Keratinocyte (primary cell): ENCODE measurements around the gene DELE1. TPM values are rescaled to one million over a fixed set of nuclear protein-coding genes. Genes with fewer than 3 reads are reported as not detected.

ENCODE experiments used
- DNase-seq: peaks from one replicate; pipeline ENCODE4 v3.0.0-alpha.2; 2011; ENCODE audit warnings: low read depth, missing footprints, low spot score
- FAIRE-seq: peaks from 2 replicates; lab custom pipeline; 2011; peaks lifted over from hg19 to GRCh38; lab: Jason Lieb, UNC
- H2AFZ ChIP-seq: 2 replicates; pipeline ENCODE4 v1.6.0; 2012; ENCODE audit warnings: low read length, control low read depth, inconsistent platforms; ENCODE audit not compliant: control insufficient read depth
- H3K27ac ChIP-seq: 2 replicates; pipeline ENCODE4 v1.5.1; 2011; ENCODE audit warnings: low read length; ENCODE audit not compliant: control insufficient read depth, insufficient read depth
- H3K27me3 ChIP-seq: 3 replicates; pipeline ENCODE4 v1.6.0; 2011; ENCODE audit warnings: low read length; ENCODE audit not compliant: control insufficient read depth, insufficient read depth; ENCODE audit errors: extremely low read depth
- H3K36me3 ChIP-seq, 2 experiments: 2 replicates in 1 of 2; 3 replicates in 1 of 2; pipeline ENCODE4 v1.5.1; 2011; ENCODE audit warnings: low read length in 2 of 2, mild to moderate bottlenecking in 1 of 2; ENCODE audit not compliant: control insufficient read depth in 2 of 2, insufficient read depth in 2 of 2; ENCODE audit errors: extremely low read depth in 1 of 2
- H3K4me1 ChIP-seq: 3 replicates; pipeline ENCODE4 v1.5.1; 2011; ENCODE audit warnings: low read length; ENCODE audit not compliant: control insufficient read depth, insufficient read depth; ENCODE audit errors: extremely low read depth
- H3K4me2 ChIP-seq: 3 replicates; pipeline ENCODE4 v1.6.0; 2011; ENCODE audit warnings: low read depth, low read length; ENCODE audit not compliant: control insufficient read depth, insufficient read depth; ENCODE audit errors: extremely low read depth
- H3K4me3 ChIP-seq, 3 experiments: fragments of 200-600 bp in 1 of 3; sonication (generic) in 1 of 3; 2 replicates in 2 of 3; 3 replicates in 1 of 3; pipeline ENCODE4 v1.5.1; 2011 to 2016; ENCODE audit warnings: low read length in 3 of 3, mild to moderate bottlenecking in 3 of 3, control low read depth in 2 of 3, inconsistent platforms in 1 of 3, low read depth in 1 of 3, mixed read lengths in 1 of 3, mixed run types in 1 of 3, moderate library complexity in 1 of 3; ENCODE audit not compliant: control insufficient read depth in 2 of 3, insufficient read depth in 2 of 3; ENCODE audit errors: extremely low read depth in 1 of 3
- H3K79me2 ChIP-seq: 2 replicates; pipeline ENCODE4 v1.6.0; 2012; ENCODE audit warnings: low read length; ENCODE audit not compliant: control insufficient read depth, insufficient read depth
- H3K9ac ChIP-seq: 3 replicates; pipeline ENCODE4 v1.6.0; 2011; ENCODE audit warnings: low read length; ENCODE audit not compliant: control insufficient read depth, insufficient read depth; ENCODE audit errors: extremely low read depth
- H3K9me1 ChIP-seq: 3 replicates; pipeline ENCODE4 v1.6.0; 2011; ENCODE audit warnings: low read length; ENCODE audit not compliant: control insufficient read depth, insufficient read depth; ENCODE audit errors: extremely low read depth
- H3K9me3 ChIP-seq: 2 replicates; pipeline ENCODE4 v1.5.1; 2012; ENCODE audit warnings: low read depth, low read length; ENCODE audit not compliant: control insufficient read depth
- H4K20me1 ChIP-seq: 3 replicates; pipeline ENCODE4 v1.6.0; 2011; ENCODE audit warnings: low read length; ENCODE audit not compliant: control insufficient read depth, insufficient read depth; ENCODE audit errors: extremely low read depth
- EZH2 ChIP-seq: IDR thresholded peaks from one replicate; pipeline ENCODE4 v1.6.1; 2012; ENCODE audit warnings: inconsistent platforms, mild to moderate bottlenecking, low read length, moderate library complexity
- dilution Hi-C: fragments of 300-500 bp; cut with MboI; formaldehyde crosslinking; loops from one replicate; pipeline ENCODE4 v1.7.0; 2020; ENCODE audit warnings: low sequenced_read_pairs; ENCODE audit not compliant: extremely low pct_ligation_motif_present
- polyA plus RNA-seq, 5 experiments: library from polyadenylated mRNA; depleted of rRNA in 3 of 5; stranded (reverse) in 3 of 5; stranded (forward) in 1 of 5; unstranded in 1 of 5; fragments of >200 nt; gene quantifications; 1 replicate in 1 of 5; 2 replicates in 3 of 5; 3 replicates in 1 of 5; pipeline versions ENCODE4 v1.2.1 to v1.2.3, GENCODE V29; 2011 to 2012; ENCODE audit warnings: missing spikeins in 2 of 5, low read depth in 1 of 5, low replicate concordance in 1 of 5
- TF ChIP-seq, protein P1 (sequence below), 3 experiments: IDR thresholded peaks in 1 of 3; conservative IDR thresholded peaks in 1 of 3; optimal IDR thresholded peaks in 1 of 3; 2 replicates in 2 of 3; 3 replicates in 1 of 3; pipeline versions ENCODE3 to v1.5.1; 2011; ENCODE audit warnings: low read length in 3 of 3, mild to moderate bottlenecking in 3 of 3, moderate library complexity in 2 of 3, control low read depth in 1 of 3, inconsistent platforms in 1 of 3; ENCODE audit not compliant: insufficient read depth in 2 of 3; ENCODE audit errors: extremely low read depth in 1 of 3

DELE1 gene
- polyA plus RNA-seq, 1 donor (not counting 4 experiments of a cell fraction or from before 2014, with no cell fraction given), result 37.5 TPM

DNA sequence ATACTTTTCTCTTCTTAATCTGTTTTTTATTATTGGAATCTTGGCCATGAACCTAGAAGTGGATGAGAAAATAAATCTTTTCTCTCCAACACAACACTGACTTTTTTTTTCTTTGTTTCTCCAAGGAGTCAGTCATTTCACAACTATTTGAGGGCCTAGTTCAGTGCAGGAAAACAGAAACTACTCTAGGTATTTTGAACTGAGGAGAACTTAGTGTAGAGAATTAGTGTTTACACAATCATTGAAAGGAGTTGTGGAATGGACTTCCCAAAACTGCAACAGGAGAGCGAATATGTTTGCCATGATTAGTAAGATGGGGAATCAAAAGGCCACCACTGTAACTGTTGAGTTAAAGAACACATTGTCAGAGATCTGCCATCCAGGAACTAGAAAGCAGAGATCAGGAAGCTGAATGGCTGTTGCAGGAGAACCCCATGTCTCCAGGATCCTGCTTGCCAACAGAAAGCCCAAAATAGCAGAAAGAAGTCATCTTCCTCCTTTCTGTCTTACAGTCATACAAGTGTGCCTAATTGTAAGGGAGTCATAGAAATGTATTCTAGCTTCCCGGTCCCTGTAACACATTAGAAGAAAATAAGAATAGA, 25.1 kb upstream of the DELE1 start:
- Histone ChIP-seq H3K4me3 (no peak overlapping the region), H4K20me1 (no peaks in the 10 kb centered on the region), H3K79me2 (no peaks in the 10 kb centered on the region), H3K27ac (no peak overlapping the region), H3K4me2 (no peak overlapping the region), H2AFZ (no peak overlapping the region), H3K9me1 (no peaks in the 10 kb centered on the region), H3K4me1 (no peaks in the 10 kb centered on the region), H3K27me3 (no peaks in the 10 kb centered on the region), H3K9me3 (no peaks in the 10 kb centered on the region), H3K36me3 (no peaks in the 10 kb centered on the region), H3K9ac (no peak overlapping the region)
- DNase-seq (no peak), FAIRE-seq (no peak)
- TF ChIP-seq, protein P1, sequence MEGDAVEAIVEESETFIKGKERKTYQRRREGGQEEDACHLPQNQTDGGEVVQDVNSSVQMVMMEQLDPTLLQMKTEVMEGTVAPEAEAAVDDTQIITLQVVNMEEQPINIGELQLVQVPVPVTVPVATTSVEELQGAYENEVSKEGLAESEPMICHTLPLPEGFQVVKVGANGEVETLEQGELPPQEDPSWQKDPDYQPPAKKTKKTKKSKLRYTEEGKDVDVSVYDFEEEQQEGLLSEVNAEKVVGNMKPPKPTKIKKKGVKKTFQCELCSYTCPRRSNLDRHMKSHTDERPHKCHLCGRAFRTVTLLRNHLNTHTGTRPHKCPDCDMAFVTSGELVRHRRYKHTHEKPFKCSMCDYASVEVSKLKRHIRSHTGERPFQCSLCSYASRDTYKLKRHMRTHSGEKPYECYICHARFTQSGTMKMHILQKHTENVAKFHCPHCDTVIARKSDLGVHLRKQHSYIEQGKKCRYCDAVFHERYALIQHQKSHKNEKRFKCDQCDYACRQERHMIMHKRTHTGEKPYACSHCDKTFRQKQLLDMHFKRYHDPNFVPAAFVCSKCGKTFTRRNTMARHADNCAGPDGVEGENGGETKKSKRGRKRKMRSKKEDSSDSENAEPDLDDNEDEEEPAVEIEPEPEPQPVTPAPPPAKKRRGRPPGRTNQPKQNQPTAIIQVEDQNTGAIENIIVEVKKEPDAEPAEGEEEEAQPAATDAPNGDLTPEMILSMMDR (optimal IDR thresholded peaks at IDR 0.05 in 1 of 3, IDR thresholded peaks at IDR 0.05 in 1 of 3, conservative IDR thresholded peaks at IDR 0.05 in 1 of 3; ENCODE audit: extremely low read depth in 1 of 3, insufficient read depth in 2 of 3, low read length in 3 of 3), result no peak
- TF ChIP-seq EZH2, result no peak
- dilution Hi-C loops, result no loop called here

DNA sequence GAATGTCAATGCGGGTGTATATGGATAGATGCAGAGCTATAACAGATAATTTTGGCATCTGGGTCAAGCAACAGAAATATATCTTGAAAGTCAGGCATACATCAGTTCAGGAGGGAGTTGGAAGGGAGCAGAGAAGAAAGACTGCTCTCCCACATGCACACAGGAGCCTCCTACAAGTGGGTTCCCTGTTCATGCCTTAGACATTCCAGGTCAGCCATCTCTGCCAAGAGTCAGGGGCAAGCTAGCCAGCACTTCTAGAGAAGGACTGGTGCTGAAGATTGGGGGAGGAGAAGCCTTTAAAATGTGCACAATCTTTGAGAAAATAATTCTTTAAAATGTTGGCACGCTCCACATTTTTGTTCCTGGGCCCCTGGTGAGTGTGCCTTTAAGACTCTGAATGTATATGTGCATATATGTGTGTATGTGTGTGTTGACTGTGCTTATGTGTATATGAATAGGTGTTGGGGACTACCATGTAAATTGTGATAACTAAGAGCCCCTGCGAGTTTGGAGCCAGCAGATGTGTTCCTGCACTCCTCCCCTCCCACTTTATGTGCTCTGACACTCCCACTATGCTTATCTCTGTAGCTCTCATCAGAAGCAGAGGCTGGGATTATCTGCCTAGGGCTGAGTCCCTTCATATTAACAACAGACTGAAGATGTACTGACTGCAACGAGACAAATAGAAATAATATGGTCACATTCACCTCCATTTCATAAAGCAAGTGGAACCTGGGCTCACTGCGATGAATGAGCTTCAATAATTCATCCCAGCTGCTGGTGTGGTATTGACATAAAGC, 21.5 kb upstream of the DELE1 start:
- dilution Hi-C loops, result no loop called here
- H3K4me1 ChIP-seq, result no peaks in the 10 kb centered on the region
- no peak overlapping the region for H3K4me2 ChIP-seq
- H3K9me1 ChIP-seq, result no peaks in the 10 kb centered on the region
- FAIRE-seq (no peak), DNase-seq (no peak)
- H4K20me1 ChIP-seq, result no peaks in the 10 kb centered on the region
- H3K27ac ChIP-seq, result no peak overlapping the region
- H3K9me3 ChIP-seq, result no peaks in the 10 kb centered on the region
- H3K27me3 ChIP-seq, result no peaks in the 10 kb centered on the region
- no peak for TF ChIP-seq EZH2
- TF ChIP-seq, protein P1 (optimal IDR thresholded peaks at IDR 0.05 in 1 of 3, IDR thresholded peaks at IDR 0.05 in 1 of 3, conservative IDR thresholded peaks at IDR 0.05 in 1 of 3; ENCODE audit: extremely low read depth in 1 of 3, insufficient read depth in 2 of 3, low read length in 3 of 3), result no peak
- no peaks in the 10 kb centered on the region for H3K79me2 ChIP-seq
- H3K36me3 ChIP-seq, result no peaks in the 10 kb centered on the region
- no peak overlapping the region for H3K4me3 ChIP-seq
- no peak overlapping the region for H2AFZ ChIP-seq
- no peak overlapping the region for H3K9ac ChIP-seq
